Mucosa of descending colon (tissue), 3 donors: Measurements from ENCODE around the gene MSTN. TPM values are rescaled to one million over a fixed set of nuclear protein-coding genes. Genes with fewer than 3 reads are reported as not detected.

Experiments used
- ATAC-seq: fragments of 200-7000 bp; cut with Tn5 transposase; one replicate; pipeline ENCODE4 v1.9.1; 2020; ENCODE audit warnings: mild to moderate bottlenecking, moderate library complexity
- DNase-seq, 3 donors: peaks; one replicate each; pipeline ENCODE4 v3.0.0-alpha.2; 2020
- H3K36me3 ChIP-seq: fragments of 200-600 bp; one replicate; pipeline ENCODE4 v1.8.0; 2021; ENCODE audit warnings: low read depth, mild to moderate bottlenecking
- H3K4me1 ChIP-seq: fragments of 200-600 bp; one replicate; pipeline ENCODE4 v1.8.0; 2021; ENCODE audit warnings: low read depth, mild to moderate bottlenecking
- H3K4me3 ChIP-seq: fragments of 200-600 bp; one replicate; pipeline ENCODE4 v1.8.0; 2021; ENCODE audit warnings: mild to moderate bottlenecking
- H3K9me3 ChIP-seq: fragments of 200-600 bp; one replicate; pipeline ENCODE4 v1.8.0; 2021; ENCODE audit warnings: mild to moderate bottlenecking
- intact Hi-C, 2 donors: fragments of 100-400 bp; cut with DNase I in 1 of 2; cut with micrococcal nuclease in 1 of 2; formaldehyde crosslinking; loops; one replicate each; pipeline versions ENCODE4 v1.11.0 to v1.11.1; 2022; cut with DNase I, micrococcal nuclease
- total RNA-seq, 3 donors: library from RNA; stranded (reverse); fragmentation: NEBNext Ultra II Directional in 2 of 3; extraction: Animal tissue kit (Norgen Biotek cat#: 25700) in 2 of 3; gene quantifications; one replicate each; pipeline versions ENCODE4 v1.2.1 to v1.2.4, GENCODE V29; 2021 to 2023
- TF ChIP-seq, protein P1 (sequence below): fragments of 200-600 bp; IDR thresholded peaks from one replicate; pipeline ENCODE4 v1.8.0; 2022; ENCODE audit warnings: antibody characterized with exemption, mild to moderate bottlenecking
- donor health status: DM: no; HTN: no; CAD: no; lungs with moderate emphysema.
- donor health status: DM: no; HTN: no; CAD: no.
- donor health status: DM: no; HTN: yes; CAD: no.

Gene MSTN
- total RNA-seq, 3 donors from 2014 or later: 0.26 to 0.35 TPM; not detected in 1

DNA sequence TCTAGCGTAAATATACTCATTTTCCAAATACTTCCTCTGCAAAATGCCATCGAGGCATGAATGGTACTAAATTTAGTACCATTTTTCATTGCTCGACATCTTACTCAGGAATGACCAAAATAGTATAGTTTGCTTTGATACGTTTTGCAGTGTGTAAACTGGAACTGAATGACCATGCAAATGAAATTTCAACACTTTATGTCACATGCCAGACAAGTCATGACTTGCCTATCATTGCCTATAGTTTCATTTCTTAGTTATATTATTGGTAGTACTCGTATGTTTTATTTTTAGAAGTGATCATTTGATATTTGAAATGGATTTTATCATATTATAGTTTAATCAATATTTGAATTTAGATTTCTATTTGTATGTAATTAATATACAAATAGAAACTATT is 9.1 kb downstream of the MSTN start:
- Histone ChIP-seq H3K36me3 (no peaks in the 10 kb centered on the region), H3K4me3 (no peak overlapping the region), H3K9me3 (no peaks in the 10 kb centered on the region), H3K4me1 (no peaks in the 10 kb centered on the region)
- intact Hi-C loops: no loop called here
- TF ChIP-seq, protein P1, sequence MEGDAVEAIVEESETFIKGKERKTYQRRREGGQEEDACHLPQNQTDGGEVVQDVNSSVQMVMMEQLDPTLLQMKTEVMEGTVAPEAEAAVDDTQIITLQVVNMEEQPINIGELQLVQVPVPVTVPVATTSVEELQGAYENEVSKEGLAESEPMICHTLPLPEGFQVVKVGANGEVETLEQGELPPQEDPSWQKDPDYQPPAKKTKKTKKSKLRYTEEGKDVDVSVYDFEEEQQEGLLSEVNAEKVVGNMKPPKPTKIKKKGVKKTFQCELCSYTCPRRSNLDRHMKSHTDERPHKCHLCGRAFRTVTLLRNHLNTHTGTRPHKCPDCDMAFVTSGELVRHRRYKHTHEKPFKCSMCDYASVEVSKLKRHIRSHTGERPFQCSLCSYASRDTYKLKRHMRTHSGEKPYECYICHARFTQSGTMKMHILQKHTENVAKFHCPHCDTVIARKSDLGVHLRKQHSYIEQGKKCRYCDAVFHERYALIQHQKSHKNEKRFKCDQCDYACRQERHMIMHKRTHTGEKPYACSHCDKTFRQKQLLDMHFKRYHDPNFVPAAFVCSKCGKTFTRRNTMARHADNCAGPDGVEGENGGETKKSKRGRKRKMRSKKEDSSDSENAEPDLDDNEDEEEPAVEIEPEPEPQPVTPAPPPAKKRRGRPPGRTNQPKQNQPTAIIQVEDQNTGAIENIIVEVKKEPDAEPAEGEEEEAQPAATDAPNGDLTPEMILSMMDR: no peak
- DNase-seq: no peak
- ATAC-seq: no peak

DNA sequence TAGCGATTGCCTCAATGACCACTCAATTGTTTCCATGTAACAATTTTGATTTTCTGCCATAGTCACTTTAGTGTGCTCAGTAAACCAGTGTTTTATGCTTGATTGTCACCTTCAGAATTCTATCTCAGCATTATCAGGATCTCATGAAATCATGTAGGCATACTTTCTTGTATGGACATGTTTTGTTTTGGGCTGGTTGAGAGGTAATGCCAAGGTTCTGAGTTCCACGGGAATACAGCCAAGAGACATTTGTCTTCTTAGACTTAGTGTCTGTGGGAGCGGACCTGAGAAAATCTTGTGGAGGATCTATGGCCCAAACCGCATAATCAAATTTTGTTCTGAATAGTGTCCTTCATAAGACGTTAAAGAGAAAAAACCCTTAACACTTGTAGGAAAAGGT is 10.2 kb downstream of the MSTN start:
- no peaks in the 10 kb centered on the region for H3K36me3 ChIP-seq
- H3K4me3 ChIP-seq: no peak overlapping the region
- intact Hi-C loops: no loop called here
- H3K9me3 ChIP-seq: no peaks in the 10 kb centered on the region
- ATAC-seq (no peak), DNase-seq (no peak)
- H3K4me1 ChIP-seq: no peaks in the 10 kb centered on the region
- TF ChIP-seq, protein P1: no peak

DNA sequence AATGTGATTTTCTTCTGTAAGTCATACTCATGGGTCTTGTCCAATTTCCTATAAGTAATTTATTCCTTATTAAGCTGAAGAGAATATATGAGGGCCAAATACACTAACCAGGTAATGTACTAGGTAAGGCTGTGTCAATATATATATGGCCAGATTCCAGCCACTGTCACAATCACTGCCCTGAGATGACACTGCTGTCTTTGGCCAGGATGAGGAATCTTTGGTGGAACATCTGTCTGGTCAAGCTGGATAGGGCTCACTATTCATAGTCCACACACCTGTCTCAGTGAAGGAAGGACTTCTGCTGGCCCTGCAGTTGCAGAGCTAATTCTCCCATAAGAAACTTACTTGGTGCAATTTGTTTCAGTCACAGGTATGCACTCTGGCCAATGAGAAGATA is 11.3 kb downstream of the MSTN start:
- no peaks in the 10 kb centered on the region for H3K9me3 ChIP-seq
- ATAC-seq (no peak), DNase-seq (no peak)
- no peak overlapping the region for H3K4me3 ChIP-seq
- TF ChIP-seq, protein P1: no peak
- intact Hi-C loops: no loop called here
- H3K4me1 ChIP-seq: no peaks in the 10 kb centered on the region
- H3K36me3 ChIP-seq: no peaks in the 10 kb centered on the region

DNA sequence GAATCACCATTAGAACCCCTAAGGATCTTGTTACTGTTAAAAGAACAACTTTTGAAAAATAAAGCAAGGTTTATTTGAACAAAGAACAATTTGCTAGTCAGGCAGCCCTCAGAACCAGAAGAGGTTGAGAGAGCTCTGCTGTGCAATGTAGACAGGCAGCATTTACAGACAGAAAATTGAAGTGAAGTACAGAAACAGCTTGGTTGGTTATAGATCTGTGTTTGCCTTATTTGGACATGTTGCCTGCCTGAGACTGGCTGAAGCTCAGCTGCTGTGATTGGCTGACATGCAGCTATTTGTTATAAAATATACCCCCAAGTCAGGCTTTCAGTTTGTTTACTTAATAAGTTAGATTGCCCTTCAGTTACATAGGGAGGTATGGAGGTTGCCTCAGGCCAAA is 12.5 kb downstream of the MSTN start:
- Histone ChIP-seq H3K36me3 (no peaks in the 10 kb centered on the region), H3K9me3 (no peaks in the 10 kb centered on the region), H3K4me1 (no peaks in the 10 kb centered on the region), H3K4me3 (no peak overlapping the region)
- intact Hi-C loops: no loop called here
- ATAC-seq: no peak
- TF ChIP-seq, protein P1: no peak
- no peak for DNase-seq

DNA sequence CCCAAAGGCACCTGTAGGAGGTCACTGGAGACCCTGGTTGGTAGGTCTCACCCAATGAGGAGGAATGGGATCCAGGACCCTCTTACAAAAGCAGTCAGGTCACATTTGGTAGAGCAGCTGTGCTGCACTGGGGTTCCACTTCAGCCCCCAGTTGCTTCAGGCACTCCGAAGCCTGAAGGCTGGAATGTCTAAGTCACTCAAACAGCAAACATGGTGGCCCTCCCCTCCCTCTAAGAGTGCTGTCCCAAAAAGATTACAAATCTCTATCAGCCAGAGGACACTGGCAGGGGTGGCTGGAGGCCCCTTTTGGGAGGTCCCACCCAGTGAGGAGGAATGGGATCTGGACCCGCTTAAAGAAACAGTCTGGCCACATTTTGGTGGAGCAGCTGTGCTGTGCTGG is 17.7 kb downstream of the MSTN start:
- no peaks in the 10 kb centered on the region for H3K4me1 ChIP-seq
- TF ChIP-seq, protein P1: no peak
- intact Hi-C loops: no loop called here
- no peaks in the 10 kb centered on the region for H3K36me3 ChIP-seq
- no peak overlapping the region for H3K4me3 ChIP-seq
- no peaks in the 10 kb centered on the region for H3K9me3 ChIP-seq
- DNase-seq (no peak), ATAC-seq (no peak)

DNA sequence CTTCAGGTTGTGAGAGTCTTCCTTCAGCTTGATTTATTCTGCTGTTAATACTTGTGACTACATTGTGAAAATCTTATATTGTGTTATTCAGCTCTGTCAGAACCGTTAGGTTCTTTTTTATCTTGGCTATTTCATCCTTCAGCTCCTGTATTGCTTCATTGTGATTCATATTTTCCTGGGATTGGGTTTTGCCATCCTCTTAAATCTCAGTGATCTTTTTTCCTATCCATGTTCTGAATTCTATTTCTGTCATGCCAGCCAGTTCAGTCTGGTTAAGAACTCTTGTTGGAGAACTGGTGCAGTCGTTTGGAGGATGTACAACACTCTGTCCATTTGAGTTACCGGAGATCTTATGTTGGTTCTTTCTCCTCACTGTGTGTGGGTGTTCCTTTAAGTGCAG is 19.1 kb downstream of the MSTN start:
- TF ChIP-seq, protein P1: no peak
- no peaks in the 10 kb centered on the region for H3K4me1 ChIP-seq
- no peaks in the 10 kb centered on the region for H3K9me3 ChIP-seq
- intact Hi-C loops: no loop called here
- H3K4me3 ChIP-seq: no peak overlapping the region
- DNase-seq (no peak), ATAC-seq (no peak)
- H3K36me3 ChIP-seq: no peaks in the 10 kb centered on the region
